GM18907 (cell line): ENCODE results near the gene FMN2.

Experiments used
- ATAC-seq: cut with Tn5 transposase; IDR thresholded peaks from one replicate; pipeline ENCODE4 v1.9.1; 2021; ENCODE audit warnings: mild to moderate bottlenecking, moderate library complexity; ENCODE audit not compliant: unreplicated experiment

The FMN2 gene

DNA sequence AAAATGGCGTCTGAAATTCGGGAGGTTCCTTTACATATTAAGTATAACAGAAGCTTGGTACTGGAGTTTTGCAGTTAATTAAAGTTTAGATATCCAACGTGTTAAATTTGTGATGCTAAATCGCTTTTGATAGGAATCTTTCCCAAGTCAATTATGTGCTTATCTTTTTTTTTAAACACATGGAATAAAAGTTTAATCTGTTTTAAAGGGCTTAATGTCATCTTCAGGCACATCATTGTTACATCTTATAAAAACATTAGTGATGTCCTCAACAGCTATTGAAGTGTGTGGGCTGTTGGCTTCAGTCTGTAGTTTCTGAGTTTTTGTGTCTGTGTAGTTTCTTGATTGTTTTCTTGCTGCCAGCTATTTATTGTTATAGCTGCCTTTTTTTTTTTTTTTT, 5.3 kb downstream of the FMN2 start:
- no peak for ATAC-seq

DNA sequence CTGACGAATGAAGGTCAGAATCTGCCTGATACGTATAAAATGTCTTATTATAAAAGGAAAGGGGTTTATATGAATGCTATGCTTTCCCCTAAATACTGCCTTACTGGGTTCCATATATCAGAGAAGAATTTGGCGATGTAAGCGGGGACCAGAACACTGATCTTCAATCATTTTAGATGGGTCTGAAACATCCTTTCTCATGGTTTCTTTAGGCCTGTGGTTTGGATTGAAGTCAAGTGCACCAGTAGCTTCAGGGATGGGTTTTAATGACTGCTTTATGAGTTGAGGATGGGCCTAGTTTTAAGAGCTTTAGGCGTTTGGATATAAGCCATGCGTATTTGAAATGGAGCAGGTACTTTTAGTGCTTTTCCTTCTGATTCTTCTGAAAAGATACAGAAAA, 6.9 kb downstream of the FMN2 start:
- no peak for ATAC-seq

DNA sequence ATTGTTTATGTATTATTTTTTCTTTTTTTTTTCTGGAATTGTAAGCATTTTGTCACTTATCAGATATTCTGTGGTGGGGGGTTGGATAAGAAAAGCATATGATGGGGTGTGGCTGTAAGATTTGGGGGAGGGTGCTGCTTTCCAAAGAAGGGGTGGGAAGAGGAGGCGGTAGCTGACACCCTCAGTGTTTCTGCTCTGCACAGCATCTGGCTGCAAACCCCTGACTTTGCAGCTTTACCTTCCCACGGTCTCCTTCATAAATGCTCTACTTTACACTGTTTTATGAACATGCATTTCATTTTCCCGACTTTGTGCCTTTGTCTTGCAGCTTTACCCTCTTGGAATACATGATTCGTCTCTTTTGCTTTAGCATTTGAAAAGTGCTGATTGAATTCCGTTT, 7.6 kb downstream of the FMN2 start:
- no peak for ATAC-seq

DNA sequence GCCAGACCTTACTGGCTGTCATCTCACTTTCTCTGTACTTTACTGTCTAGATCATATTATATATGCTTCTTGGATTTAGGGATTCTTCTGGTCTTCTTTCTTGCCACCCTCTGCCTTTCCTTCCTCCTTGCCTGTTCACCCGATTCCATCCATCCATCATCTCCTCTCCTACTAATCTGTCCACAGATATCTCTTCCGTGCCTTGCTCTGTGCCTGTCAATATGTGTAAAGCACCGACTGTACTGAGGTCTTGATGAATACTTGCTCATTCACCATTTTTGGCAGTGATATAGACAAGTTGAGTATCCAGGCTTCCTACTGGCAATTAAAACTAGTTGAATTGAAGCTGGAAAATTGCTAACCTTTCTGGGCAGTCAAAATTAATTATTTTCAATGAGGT, 8.1 kb downstream of the FMN2 start:
- ATAC-seq, result no peak

- ATAC-seq, result no peak
Measured at GRCh38 chr1:240100371-240100934, 8.8 kb downstream of the FMN2 start.

- ATAC-seq, result no peak
Measured at GRCh38 chr1:240101306-240101705, 9.6 kb downstream of the FMN2 start.

GRCh38 chr1:240101737-240102136, 10.1 kb downstream of the FMN2 start:
- ATAC-seq, result no peak

- no peak for ATAC-seq
Measured at GRCh38 chr1:240104672-240105071, 13.0 kb downstream of the FMN2 start.

GRCh38 chr1:240107058-240107684, 15.5 kb downstream of the FMN2 start:
- no peak for ATAC-seq

DNA sequence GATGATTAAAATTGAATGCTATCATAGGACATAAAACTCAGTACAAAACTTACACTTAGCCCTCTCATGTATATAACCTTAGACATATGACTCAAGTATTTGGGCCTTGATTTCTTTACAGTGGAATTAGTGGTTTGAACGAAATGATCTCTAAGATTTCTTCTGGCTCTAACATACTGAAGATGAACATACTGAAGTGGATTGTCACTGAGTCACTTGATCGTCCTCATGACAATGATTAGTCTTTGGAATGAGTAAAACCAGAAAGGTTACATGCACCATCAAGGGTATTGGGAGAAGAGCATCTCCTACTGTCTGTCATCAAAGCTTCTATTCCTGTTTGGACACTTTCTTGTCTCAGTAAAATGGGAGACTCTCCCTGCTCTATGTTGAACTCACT, 17.4 kb downstream of the FMN2 start:
- ATAC-seq, result no peak

- ATAC-seq, result no peak
Measured at GRCh38 chr1:240109920-240110636, 18.4 kb downstream of the FMN2 start.

DNA sequence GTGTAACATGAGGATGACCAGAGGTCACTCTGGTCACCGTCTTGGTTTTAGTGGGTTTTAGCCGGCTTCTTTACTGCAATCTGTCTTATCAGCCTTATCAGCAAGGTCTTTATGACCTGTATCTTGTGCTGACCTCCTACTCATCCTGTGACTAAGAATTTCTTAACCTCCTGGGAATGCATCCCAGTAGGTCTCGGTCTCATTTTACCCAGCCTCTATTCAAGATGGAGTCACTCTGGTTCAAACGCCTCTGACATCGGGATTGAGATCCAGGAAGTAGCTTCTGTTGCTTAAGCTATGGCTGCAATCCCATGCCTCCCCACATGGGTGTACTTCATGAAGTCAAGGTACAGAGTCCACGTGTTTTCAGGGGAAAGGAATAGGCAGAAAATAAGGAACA, 19.9 kb downstream of the FMN2 start:
- no peak for ATAC-seq

DNA sequence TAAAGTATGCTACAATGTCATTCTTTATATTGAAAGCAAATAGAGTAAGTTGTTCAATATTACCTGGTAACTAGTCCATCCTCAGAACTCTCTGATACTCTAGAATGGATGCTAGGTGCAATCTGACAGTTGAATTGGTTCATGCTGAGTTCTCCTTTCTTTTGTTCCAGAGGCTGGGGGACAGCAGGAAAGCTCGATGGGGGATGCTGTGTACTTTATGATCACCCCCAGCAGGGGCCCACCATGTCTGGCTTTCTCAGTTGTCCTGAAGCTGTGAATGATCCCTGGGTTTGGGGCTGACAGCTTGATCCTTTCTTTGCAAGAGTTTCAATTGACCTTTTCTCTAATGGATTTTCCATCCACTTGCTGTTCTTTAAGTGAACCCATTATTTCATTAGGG, 22.5 kb downstream of the FMN2 start:
- ATAC-seq, result no peak

GRCh38 chr1:240115831-240116230, 24.1 kb downstream of the FMN2 start:
- ATAC-seq, result no peak

GRCh38 chr1:240116831-240117769, 25.4 kb downstream of the FMN2 start:
- ATAC-seq, result no peak

- no peak for ATAC-seq
Measured at GRCh38 chr1:240117930-240118329, 26.2 kb downstream of the FMN2 start.

DNA sequence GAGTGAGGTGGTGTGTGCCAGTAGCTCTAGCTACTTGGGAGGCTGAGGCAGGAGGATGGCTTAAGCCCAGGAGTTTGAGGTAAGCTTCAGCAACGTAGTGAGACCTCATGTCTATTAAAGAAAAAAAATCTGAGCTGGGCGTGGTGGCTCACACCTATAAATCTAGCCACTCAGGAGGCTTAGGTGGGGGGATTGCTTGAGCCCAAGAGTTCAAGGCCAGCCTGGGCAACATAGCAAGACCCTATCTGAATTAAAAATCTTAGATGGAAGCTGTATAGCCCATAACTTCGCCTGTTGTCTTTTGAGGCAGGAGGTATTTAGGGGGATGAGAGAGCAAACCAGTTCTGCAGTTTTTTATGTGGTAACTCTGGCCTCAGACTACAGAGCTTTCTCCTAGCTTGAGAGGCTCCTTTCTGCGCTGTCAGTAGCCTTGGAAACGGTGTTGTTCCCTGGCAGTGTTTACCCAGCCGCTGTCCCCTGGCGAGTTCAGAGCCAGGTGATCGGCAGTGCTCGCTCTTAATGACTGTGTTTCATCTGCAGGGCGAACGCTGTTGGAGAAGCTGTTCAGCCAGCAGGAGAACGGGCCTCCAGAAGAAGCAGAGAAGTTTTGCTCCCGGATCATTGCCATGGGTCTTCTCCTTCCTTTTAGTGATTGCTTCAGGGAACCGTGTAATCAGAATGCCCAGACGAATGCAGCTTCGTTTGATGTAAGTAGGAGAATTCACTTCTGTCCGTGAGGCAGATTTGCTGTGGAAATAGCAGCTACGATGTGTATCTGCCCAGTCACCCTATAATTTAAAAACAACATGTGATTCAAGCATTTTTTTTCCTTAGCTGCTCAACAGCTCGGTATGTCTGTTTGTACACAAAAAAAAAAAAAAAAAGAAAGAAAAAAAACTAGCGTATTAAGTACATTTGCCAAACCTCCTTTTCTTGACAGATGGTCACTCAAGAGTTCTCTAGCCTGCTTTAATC, 31.2 kb downstream of the FMN2 start:
- no peak for ATAC-seq

- ATAC-seq, result no peak
Measured at GRCh38 chr1:240126821-240127220, 35.1 kb downstream of the FMN2 start.

GRCh38 chr1:240128366-240128765, 36.7 kb downstream of the FMN2 start:
- no peak for ATAC-seq

DNA sequence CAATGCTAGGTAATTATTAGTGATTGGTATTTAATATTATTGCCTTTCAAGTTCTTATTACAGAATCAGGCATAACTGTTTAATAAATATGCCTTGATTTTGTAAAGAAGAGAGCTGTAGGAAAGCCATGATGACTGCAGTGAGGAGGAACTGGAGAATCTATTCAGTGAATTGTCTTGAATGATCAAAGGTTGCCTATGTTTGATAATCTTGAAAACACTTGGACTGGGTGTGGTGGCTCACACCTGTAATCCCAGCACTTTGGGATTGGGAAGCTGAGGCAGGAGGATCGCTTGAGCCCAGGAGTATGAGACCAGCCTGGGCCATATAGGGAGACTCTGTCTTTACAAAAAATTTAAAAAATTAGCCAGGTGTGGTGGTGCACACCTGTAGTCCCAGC, 42.4 kb downstream of the FMN2 start:
- ATAC-seq, result no peak
